HG02798 (cell line): ENCODE data around the gene TMTC1.

Source experiments
- ATAC-seq: cut with Tn5 transposase; IDR thresholded peaks from one replicate; pipeline ENCODE4 v1.9.1; 2021; ENCODE audit warnings: mild to moderate bottlenecking; ENCODE audit not compliant: unreplicated experiment, poor library complexity

Gene TMTC1

DNA sequence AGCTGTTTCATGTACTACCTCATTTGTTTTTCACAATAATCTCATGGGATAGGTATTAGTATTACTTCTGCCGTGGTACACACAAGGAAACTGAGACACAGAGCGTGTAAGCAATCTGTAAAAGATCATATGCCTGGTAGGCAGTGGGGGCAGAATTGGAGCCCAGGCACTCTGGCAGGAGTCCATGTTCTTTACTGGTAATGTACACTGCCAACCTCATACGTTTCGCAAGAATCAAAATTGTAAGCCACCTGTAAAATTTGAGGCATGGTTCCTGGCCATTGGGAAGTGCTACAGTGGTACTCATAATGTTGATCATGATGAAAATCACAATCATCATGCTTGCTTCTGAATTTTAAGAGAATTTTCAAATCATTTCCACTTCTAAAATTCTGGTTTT lies 40.7 kb downstream of the TMTC1 start:
- no peak for ATAC-seq

DNA sequence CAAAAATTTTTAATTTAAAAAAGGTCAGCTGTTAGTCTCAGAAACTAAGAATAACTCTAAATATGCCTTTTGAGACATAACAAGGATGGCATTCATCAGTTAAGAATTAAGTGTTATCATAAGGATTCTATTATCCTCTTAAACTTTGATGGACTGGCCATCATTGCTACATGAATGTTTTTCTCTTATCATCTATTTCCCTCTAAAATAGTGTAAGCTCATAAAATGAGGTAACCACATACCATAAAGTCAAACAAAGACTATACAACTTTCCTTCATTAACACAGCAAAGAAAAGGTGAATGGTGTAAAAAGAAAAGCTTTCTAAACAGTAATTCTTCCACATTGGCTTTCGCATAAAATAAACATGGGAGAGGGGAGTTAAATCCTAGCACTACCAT lies 41.1 kb downstream of the TMTC1 start:
- ATAC-seq, result no peak

DNA sequence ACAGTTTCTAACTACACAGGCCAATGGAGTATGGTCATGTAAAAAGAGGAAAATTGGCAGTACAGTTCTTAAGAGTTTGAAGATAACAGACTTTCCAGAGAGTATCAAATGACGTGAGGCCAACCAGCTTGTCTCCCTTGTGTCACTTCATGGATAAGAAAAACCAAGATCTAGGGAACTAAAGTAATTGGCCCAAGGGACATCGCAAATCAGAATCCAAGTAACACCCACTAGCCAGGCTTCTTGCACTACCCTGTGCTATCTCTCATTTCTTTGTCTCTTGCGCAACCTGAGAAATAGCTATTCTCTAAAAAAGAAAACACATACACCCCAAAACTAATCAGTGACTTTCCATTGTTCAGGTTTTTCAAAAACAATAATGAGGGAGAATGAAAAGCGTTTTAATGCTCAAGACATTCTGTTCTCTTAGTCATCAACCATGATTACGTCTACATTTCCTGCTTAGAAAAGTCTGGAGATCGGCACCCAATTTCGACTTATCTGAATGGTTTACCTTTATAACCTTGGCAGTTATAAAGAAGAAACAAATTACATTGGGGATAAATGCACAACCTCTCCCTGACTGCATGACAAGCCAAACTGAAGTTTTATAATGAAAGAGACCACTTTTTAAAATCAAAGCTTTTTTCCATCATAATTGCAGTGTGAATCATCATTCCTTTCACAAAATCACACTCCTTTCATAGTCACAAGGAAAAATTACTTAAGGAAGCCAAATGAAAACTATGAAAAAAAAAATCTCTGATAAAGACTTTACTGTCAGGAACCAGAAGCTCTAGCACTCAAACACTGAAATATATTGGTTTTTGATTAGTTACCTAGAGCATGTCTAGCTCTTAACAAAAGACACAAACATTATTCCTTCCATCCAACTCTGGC lies 42.1 kb downstream of the TMTC1 start:
- no peak for ATAC-seq

DNA sequence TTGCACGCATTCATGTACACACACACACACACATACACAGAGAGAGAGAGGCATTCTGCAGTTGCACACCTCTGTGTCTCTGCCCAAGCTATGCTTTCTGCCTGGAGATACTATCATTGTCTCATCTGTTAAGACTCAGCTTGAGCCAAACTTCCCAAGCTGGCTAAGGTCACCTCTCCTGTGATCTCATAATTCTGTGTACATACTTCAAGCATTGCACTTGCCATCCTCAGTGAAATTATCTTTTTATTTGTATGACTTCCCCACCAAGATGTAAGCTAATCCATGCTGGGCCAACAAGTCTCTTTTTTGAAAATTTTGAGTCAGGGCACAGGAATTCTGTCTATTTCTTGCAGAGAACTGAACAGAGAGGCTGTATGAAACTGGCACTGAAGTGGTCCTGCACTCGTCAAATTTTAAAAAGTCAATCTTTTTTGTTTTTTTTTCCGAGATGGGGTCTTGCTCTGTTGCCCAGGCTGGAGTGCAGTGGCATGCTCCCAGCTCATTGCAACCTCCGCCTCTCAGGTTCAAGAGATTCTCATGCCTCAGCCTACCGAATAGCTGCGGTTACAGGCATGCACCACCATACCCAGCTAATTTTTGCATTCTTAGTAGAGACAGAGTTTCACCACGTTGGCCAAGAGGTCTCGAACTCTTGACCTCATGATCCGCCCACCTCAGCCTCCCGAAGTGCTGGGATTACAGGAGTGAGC lies 44.3 kb downstream of the TMTC1 start:
- no peak for ATAC-seq

DNA sequence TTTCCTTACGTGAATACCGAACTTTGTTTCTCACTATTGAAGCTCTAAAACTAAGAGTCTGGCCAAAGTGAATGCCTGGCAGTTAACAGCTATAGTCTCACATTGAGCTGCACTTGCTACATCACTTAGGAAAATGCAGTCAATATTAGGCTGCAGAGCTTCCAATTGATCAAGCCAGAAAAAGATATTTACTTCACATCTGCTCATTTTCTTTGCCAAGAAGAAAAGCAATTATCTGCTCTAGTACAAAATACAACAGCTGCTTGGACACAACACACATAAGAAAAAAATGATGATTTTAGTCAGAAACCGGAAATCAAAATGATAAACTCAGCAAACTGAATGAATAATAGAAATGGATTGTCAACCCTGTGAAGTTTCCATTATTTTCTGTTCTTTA lies 45.4 kb downstream of the TMTC1 start:
- no peak for ATAC-seq

DNA sequence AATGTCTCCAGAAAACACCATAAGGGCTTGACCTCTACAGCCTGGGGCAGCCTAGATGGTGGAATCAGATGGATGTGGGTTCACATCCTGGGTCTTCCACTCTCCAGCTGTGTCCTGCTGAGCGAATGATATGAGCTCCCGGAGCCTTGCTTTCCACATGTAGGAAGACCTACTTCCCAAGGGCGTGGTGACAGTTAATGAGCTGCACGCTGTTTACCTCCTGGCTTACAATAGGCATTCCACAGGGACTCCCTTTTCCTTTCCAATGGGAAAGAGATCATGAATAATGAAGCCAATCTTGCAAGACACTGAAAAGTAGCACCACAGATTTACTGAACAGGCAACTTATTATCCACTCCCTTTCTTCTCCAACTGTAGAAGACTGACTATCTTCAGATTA lies 46.1 kb downstream of the TMTC1 start:
- ATAC-seq, result no peak

DNA sequence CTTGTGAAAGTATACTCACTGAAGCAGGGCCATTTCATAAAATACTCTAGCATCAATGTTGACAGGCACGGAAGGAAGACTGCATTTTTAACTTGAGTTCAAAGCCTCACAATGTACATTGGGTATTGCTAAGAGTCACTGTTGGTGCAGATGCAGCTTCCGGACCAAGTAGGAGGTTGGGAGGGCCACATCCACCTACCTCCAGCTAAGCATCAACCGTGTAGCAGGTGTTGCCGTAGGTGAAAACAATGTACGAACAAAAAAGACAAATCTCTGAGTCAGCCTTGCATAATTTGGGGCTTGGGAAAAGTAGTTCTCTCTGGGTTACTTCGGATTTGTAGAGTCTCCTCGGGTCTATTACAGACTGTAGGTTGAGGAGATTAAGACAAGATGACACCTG lies 48.1 kb downstream of the TMTC1 start:
- ATAC-seq, result no peak

DNA sequence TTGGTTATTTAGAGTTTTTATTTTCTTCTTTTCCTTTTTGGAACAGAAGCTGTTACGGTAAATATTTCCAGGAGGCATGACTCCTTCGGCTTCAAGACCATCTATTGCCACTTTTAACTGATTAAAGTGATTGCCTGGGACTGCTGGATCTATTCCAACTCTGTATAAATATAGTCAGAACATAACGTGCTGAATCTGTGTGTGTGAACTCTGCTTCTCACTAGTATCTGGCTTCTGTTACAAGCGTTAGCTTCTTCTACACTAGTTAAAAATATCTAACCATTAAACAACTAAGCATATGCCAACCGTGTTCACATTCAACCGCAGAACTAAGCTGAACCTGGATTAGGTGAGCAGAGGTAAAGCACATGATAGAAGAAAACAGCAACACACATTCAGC lies 49.0 kb downstream of the TMTC1 start:
- no peak for ATAC-seq

DNA sequence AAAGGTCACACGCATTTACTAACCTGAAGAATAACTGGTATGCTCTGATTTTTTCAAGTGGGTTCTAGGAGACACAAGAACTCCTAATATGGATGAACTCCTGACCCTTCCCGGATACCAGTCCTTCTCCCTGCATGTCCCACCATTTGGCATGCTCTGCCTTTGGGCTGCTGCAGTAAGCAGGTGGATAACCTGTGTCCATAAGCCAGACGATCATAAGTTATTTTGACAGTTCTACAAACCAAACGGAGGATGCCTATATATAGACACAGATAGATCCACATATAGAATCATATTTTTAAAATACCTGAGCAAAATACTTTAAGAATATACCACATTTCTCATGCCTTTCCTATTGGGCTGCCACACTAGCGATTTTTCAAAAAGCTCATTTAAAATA lies 49.4 kb downstream of the TMTC1 start:
- no peak for ATAC-seq

DNA sequence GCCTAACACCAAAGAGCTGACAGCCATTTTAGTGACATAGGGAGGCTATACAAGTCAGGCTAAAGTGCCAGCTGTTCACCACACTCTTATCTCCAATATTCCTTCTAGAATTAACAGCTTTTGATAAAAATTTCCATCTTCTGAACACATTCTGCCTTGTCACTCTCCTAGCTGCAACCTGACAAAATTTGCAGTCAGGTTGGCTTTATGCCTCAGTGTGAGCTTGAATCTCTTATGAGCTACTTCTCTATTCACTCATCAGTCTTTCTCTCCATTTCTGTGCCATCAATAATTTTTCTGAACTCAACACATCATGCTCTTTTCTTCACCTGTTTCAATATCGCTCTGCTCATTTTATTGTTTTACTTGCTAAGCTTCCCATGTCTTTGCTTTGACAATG lies 50.2 kb downstream of the TMTC1 start:
- ATAC-seq, result no peak

DNA sequence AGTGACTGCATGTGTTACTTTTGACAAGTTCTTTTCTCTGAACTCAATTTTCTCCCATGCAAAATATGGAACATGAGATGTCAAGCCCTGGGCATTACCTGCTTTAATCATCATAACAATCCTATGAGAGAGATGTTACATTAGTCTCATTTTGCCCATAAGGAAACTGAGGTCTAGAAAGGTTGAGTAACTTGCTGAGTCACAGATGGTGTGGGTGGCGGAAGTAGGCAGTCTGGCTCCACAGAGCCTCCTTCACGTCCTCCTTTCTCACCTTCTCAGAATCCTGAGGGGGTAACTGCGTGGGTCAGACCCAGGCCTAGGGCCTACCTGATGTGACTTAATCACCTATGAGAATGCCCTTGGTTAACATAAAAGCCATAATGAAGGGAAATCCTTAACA lies 50.7 kb downstream of the TMTC1 start:
- peak; percentile 41 for ATAC-seq

DNA sequence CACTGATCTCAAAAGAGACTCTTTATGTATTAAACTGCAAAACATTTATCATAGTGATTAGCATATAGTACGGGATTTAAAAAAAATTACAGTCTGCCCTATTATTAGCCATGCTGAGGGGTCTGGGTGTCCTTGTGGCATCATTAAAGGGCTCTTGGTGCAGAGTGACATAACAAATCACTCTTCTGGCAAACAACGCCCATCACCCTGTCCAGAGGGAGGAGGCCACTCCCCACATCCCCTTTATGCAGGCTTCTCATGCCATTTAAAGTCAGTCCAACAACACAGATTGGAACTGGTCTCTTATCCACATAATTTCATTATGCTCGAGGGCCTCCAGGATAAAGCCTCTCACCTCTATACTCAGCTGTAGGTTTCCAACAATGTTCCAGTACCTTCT lies 51.1 kb downstream of the TMTC1 start:
- no peak for ATAC-seq

DNA sequence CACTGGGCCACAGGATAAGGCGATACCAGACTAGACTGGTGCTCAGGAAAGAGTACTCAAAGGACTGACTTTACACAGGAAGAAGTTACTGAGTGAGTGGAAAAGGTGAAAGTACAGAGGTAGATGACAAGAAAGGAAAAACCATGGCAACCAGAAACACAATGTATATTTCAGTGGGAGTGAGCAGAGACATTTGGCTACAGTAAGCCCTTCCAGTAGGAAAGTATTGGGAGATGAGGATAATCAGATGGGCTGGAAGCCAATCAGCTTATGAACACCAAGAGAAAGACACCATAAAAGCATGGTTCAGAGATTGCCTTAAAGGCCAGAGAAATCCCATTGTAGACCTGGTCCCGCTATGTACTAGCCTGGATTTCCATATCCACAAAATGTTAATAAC lies 51.6 kb downstream of the TMTC1 start:
- no peak for ATAC-seq

DNA sequence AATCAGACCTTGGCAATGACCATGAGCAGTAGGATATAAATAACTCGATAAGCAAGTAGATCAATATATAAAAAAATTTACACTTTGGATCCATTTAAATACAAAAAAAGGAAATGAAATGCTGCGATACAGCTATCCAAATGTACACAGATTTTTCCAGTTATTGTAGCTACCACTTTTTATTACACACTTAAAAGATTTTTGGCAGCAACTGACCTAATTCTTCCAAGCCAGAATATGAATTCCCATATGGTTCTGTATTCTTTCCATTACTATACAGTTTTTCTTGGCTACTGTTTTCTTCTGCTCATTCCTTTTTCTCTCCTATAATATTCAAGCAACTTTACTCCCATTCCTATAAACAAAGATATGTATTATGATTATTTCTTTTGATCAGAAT lies 52.2 kb downstream of the TMTC1 start:
- no peak for ATAC-seq

DNA sequence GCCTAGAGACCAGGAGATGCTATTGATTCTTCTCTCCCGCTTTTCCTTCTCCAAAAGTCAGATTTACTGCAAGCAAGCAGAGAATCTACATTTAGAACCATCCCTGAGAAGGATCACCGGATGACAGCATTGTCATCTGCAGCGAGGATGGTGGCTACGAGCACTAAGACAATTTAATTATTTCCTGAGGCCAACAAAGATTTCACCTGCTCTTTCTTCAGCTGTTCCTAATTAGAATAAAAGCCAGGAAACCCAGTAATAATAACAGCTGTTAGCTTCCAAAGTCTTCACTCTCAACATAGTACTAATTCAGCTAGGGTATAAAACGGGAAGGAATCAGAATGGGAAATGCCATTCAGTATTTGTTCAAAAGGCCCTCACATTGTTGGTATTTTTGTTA lies 53.3 kb downstream of the TMTC1 start:
- no peak for ATAC-seq

DNA sequence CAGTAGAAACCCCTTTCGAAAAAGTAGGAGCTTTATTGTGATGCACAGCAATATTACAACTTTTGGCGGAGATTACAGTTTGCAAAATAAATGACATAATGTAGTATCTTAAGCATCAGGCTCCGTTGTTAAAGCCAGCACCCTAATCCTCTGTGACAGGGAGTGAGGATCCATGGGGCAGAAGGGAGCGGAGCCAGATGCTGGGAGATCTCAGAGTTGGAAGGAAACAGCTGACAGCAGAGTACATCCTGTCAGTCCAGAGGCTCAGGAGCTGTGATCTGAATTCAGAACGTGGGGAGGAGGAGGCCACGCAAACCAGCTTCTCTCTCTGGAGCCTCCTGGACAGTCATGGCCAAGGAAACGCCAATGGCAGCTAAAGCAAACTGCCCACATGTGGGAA lies 55.7 kb downstream of the TMTC1 start:
- ATAC-seq, result no peak

DNA sequence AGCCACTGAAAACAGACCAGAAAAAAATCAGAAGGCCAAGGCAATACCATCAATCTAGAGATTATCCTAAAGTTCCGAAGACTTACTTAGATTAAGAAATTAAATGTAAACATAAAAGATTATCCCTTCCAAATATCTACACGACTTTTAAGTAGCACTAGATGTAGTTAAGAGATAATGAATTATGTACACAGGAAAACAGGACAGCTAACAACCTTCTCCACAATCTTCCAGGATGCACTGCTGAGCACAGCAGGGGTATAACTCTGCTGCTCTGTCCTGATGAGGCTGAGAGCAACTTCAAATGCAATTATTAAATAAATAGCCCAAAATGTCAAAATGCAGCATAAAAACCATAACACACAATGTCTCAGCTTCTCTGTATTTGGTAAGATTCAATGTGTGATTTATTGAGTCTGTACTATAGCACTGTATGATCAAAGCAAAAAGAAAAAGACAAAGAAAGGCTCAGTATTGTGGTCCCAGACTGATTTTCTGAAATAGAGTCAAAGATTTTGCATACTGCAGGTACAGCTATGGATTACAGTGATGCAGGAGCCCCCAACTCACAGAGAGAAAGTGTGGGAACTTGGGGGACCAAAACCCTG lies 56.9 kb downstream of the TMTC1 start:
- ATAC-seq, result no peak

DNA sequence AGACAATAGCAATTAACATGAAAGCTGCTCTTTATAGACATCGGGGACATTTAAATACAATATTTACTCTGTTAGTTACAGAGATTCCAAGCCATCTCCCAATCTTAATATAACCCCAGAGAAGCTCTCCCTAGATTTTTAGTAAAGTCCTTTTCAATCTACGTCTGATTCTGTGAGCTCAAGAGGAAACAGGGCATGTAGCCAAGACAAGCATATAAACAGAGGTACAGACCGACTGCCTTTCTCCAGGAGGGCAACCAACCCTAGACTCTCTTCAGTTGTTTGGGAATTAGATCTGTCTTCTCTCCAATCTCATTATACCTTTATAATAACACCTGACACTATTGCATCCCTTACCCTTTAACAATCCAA lies 57.4 kb downstream of the TMTC1 start:
- ATAC-seq, result no peak

DNA sequence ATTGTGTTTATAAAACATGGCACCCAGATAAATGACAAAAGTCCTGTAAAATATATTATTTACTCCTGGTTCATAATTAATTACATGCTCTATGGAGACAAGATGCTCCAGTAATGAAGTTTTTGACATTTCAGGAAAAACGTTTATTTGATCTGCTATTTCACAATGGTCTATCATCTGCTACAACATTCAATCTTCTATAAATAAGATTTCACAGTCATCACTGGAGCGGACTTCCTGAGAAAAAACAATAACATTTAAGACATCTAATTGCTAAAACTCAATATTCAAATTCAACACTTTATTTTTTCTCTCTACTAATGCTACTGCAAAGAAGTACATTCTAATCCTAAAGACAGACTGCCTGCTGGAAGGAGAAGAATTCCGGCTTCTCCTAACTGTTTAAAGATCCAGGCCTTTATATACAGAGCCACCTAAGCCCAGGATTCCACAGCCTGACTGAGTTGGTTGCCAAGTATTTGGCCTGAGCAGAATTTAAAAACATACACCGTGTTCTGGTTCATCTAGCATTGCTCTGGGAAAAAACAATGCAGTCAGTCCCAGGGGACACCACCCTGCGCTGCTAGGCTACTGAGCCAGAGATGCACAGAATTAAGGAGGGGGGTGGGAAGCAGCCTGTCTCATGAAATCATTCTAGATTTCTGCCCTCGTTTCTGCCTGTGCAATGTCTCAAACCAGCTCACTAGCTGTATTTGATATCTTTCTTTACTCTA lies 58.0 kb downstream of the TMTC1 start:
- peak; percentile 53 for ATAC-seq

DNA sequence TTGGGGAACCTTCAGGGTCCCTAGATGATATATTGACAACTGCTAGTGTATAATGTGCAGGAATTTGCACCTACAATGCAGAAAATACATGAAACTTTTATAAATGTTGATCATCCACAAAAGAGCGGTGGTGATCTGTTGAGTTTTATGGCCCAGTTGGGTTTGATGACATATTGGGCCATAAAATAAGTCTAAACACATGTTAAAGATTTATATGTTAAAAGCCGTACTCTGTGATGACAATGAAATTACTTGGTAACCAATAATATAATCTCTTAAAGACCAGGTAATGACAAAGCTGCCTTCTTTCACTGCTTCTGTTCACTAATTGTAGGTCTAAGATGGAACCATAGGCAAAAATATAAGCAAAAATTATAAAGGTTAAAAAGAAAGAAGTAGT lies 61.6 kb downstream of the TMTC1 start:
- ATAC-seq, result no peak

DNA sequence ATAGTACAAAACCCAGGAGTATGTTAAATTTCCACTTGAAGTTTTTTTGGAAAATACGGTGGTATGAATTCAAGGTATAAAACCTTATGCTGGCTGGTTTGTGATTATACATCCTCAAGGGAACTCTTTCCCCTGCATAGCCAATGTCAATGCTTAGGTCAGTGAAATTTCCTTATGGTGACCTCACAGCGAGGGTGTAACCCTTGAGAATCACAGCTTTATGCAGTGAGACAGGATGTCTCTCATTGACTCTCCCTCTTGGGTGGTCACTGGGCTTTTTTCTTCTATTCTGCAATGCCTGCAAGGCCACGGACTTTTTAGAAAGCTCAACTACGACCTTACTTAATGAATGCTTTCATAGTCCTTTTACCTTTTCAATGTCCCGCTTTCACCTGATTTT lies 64.4 kb downstream of the TMTC1 start:
- ATAC-seq, result no peak
